Caco-2 (cell line): Measurements from ENCODE around the gene BTRC. TPM values are rescaled to one million over a fixed set of nuclear protein-coding genes. Genes with fewer than 3 reads are reported as not detected.
"Not testable (repeated sequence)": the region's sequence is repeated elsewhere in the genome, so short reads cannot be mapped to it uniquely, and the experiment has no call there.

Source experiments
- BruUV-seq: library from RNA; stranded (reverse); fragments of 400-500 nt; replicated peaks from 2 replicates; lab custom pipeline; 2021; lab: Mats Ljungman, UMichigan
- CTCF ChIA-PET: fragments of 300-600 bp; sonication (Branson Sonifier 250); formaldehyde crosslinking; loops from one replicate; lab custom pipeline; 2022; ENCODE audit warnings: antibody characterized with exemption; lab: Charles Lee
- POLR2A ChIA-PET: fragments of 300-600 bp; sonication (Branson Sonifier 250); formaldehyde crosslinking; loops from one replicate; lab custom pipeline; 2022; ENCODE audit warnings: antibody characterized with exemption; lab: Charles Lee
- DNase-seq, 2 experiments: peaks; one replicate each; pipeline versions ENCODE4 v3.0.0 to v3.0.0-alpha.2; 2020 to 2022
- H3K27me3 ChIP-seq: replicated peaks from 2 replicates; pipeline ENCODE4 v1.6.0; 2011; ENCODE audit warnings: low read length; ENCODE audit not compliant: control insufficient read depth, insufficient read depth
- H3K36me3 ChIP-seq: 2 replicates; pipeline ENCODE4 v1.5.1; 2011; ENCODE audit warnings: low read length; ENCODE audit not compliant: control insufficient read depth, insufficient read depth
- H3K4me1 ChIP-seq: fragments of 250-450 bp; sonication (Bioruptor Pico); 2 replicates; pipeline ENCODE4 v1.5.1; 2020; ENCODE audit warnings: mild to moderate bottlenecking
- H3K4me3 ChIP-seq: 2 replicates; pipeline ENCODE4 v1.5.1; 2011; ENCODE audit warnings: low read depth, mild to moderate bottlenecking, control low read depth, low read length
- H3K9me3 ChIP-seq: fragments of 250-450 bp; sonication (Bioruptor Pico); 2 replicates; pipeline ENCODE4 v1.5.1; 2020; ENCODE audit warnings: mild to moderate bottlenecking, moderate library complexity
- H3K27ac Mint-ChIP-seq: one replicate; pipeline ENCODE4 v1.8.0; 2022; ENCODE audit warnings: mixed read lengths; ENCODE audit not compliant: unreplicated experiment
- H3K27me3 Mint-ChIP-seq: one replicate; pipeline ENCODE4 v1.8.0; 2022; ENCODE audit warnings: mixed read lengths; ENCODE audit not compliant: insufficient read depth, unreplicated experiment
- H3K36me3 Mint-ChIP-seq: one replicate; pipeline ENCODE4 v1.8.0; 2022; ENCODE audit warnings: mild to moderate bottlenecking, mixed read lengths; ENCODE audit not compliant: insufficient read depth, unreplicated experiment
- H3K4me1 Mint-ChIP-seq: one replicate; pipeline ENCODE4 v1.8.0; 2022; ENCODE audit warnings: low read depth, mixed read lengths; ENCODE audit not compliant: unreplicated experiment
- H3K4me3 Mint-ChIP-seq: one replicate; pipeline ENCODE4 v1.8.0; 2022; ENCODE audit warnings: mild to moderate bottlenecking, moderate library complexity, mixed read lengths; ENCODE audit not compliant: unreplicated experiment
- H3K9me3 Mint-ChIP-seq: one replicate; pipeline ENCODE4 v1.8.0; 2022; ENCODE audit warnings: mixed read lengths; ENCODE audit not compliant: unreplicated experiment
- CTCF ChIP-seq, 2 experiments: fragments of 200-600 bp in 1 of 2; IDR thresholded peaks; 1 replicate in 1 of 2; 2 replicates in 1 of 2; pipeline versions ENCODE4 v1.5.1 to v1.8.0; 2011 to 2022; ENCODE audit warnings: antibody characterized with exemption in 1 of 2, control low read depth in 1 of 2, inconsistent platforms in 1 of 2, low read depth in 1 of 2, low read length in 1 of 2, mild to moderate bottlenecking in 1 of 2, moderate library complexity in 1 of 2; ENCODE audit not compliant: insufficient read depth in 1 of 2, severe bottlenecking in 1 of 2, unreplicated experiment in 1 of 2
- intact Hi-C: fragments of 100-400 bp; cut with micrococcal nuclease; formaldehyde crosslinking; loops from one replicate; pipeline ENCODE4 v1.10.0; 2022; ENCODE audit not compliant: unreplicated experiment
- total RNA-seq: library from RNA; stranded (reverse); gene quantifications from 2 replicates; pipeline ENCODE4 v1.2.3, GENCODE V29; 2022

BTRC gene
- total RNA-seq, 1 experiment from 2014 or later = 19.6 TPM

- H3K9me3 ChIP-seq = no peaks in the 10 kb centered on the region
- intact Hi-C loops = no loop called here
- no peak overlapping the region for H3K4me3 ChIP-seq
- Mint-ChIP-seq H3K4me3 (no peak overlapping the region), H3K9me3 (no peaks in the 10 kb centered on the region), H3K36me3 (no peaks in the 10 kb centered on the region), H3K27me3 (peaks cover 16% of the 10 kb centered on the region), H3K27ac (no peak overlapping the region), H3K4me1 (peaks cover 8% of the 10 kb centered on the region)
- POLR2A ChIA-PET = no interaction called here
- no peak for DNase-seq
- BruUV-seq = no TSS peak
- no peaks in the 10 kb centered on the region for H3K27me3 ChIP-seq
- peaks cover 8% of the 10 kb centered on the region; the same call in 1 of the 2 replicates for H3K4me1 ChIP-seq
- no peak for TF ChIP-seq CTCF (IDR thresholded peaks at IDR 0.05; ENCODE audit: insufficient read depth in 1 of 2, low read depth in 1 of 2, low read length in 1 of 2, severe bottlenecking in 1 of 2, unreplicated experiment in 1 of 2)
- CTCF ChIA-PET = no interaction called here
- H3K36me3 ChIP-seq = no peaks in the 10 kb centered on the region; the same call in 1 of the 2 replicates
Observed at GRCh38 chr10:101351477-101351876, 2.5 kb upstream of the BTRC start.

GRCh38 chr10:101352857-101353256 lies 1.1 kb upstream of the BTRC start:
- H3K27ac Mint-ChIP-seq, BruUV-seq, H3K27me3 ChIP-seq, H3K4me3 ChIP-seq, H3K36me3 Mint-ChIP-seq, H3K9me3 ChIP-seq, H3K9me3 Mint-ChIP-seq, intact Hi-C loops, POLR2A ChIA-PET, DNase-seq, H3K4me3 Mint-ChIP-seq, H3K36me3 ChIP-seq, H3K4me1 Mint-ChIP-seq, H3K4me1 ChIP-seq: not testable (repeated sequence)
- CTCF ChIA-PET = interaction anchor here (0.7 kb wide), 1 partner anchor 91 kb away, joined by 3 read pairs; no protein-coding TSS in a partner anchor
- peaks cover 16% of the 10 kb centered on the region for H3K27me3 Mint-ChIP-seq

- Mint-ChIP-seq H3K4me1 (peaks cover 8% of the 10 kb centered on the region), H3K36me3 (no peaks in the 10 kb centered on the region), H3K9me3 (no peaks in the 10 kb centered on the region), H3K27ac (peak overlapping the region; percentile 82), H3K27me3 (peaks cover 11% of the 10 kb centered on the region), H3K4me3 (peak overlapping the region; percentile 91)
- Histone ChIP-seq H3K4me1 (peaks cover 8% of the 10 kb centered on the region; the same call in 1 of the 2 replicates), H3K27me3 (no peaks in the 10 kb centered on the region), H3K4me3 (peak overlapping the region; percentile 58), H3K9me3 (no peaks in the 10 kb centered on the region), H3K36me3 (no peaks in the 10 kb centered on the region; the same call in 1 of the 2 replicates)
- CTCF ChIA-PET = interaction anchor here (0.6 to 1.7 kb wide), 6 partner anchors 22 to 313 kb away, joined by 3 to 13 read pairs (median 4); no protein-coding TSS in a partner anchor
- intact Hi-C loops = loop anchor here (2.0 kb wide), 1 partner anchor 54 kb away; no protein-coding TSS in a partner anchor
- DNase-seq = peak; percentile 65 to 77
- BruUV-seq = no TSS peak
- POLR2A ChIA-PET = no interaction called here
- peak; percentile 16 to 25 for TF ChIP-seq CTCF (IDR thresholded peaks at IDR 0.05; ENCODE audit: insufficient read depth in 1 of 2, low read depth in 1 of 2, low read length in 1 of 2, severe bottlenecking in 1 of 2, unreplicated experiment in 1 of 2)
Observed at GRCh38 chr10:101354328-101355071, 535 bp downstream of the BTRC start.
